Measurements from ENCODE around the gene LEF1.
"Not testable (repeated sequence)": the region's sequence is repeated elsewhere in the genome, so short reads cannot be mapped to it uniquely, and the experiment has no call there.

Gene LEF1

GRCh38 chr4:108029016-108029720 lies 139.6 kb downstream of the LEF1 start:
- DNase-seq = no peak

GRCh38 chr4:108024878-108025165 lies 143.9 kb downstream of the LEF1 start:
- DNase-seq = no peak

GRCh38 chr4:108024085-108024877 lies 144.5 kb downstream of the LEF1 start:
- DNase-seq = no peak

GRCh38 chr4:108018884-108019187 lies 149.9 kb downstream of the LEF1 start:
- DNase-seq = no peak

- peak; percentile 28 for DNase-seq
Measured at GRCh38 chr4:108018040-108018883, 150.5 kb downstream of the LEF1 start.

GRCh38 chr4:108013955-108014354 lies 154.8 kb downstream of the LEF1 start:
- DNase-seq = no peak

- DNase-seq = no peak
Measured at GRCh38 chr4:108013327-108013726, 155.4 kb downstream of the LEF1 start.

- DNase-seq = not testable (repeated sequence)
Measured at GRCh38 chr4:108012382-108012781, 156.3 kb downstream of the LEF1 start.

- peak; percentile 74 for DNase-seq
Measured at GRCh38 chr4:108010167-108010566, 158.6 kb downstream of the LEF1 start.

- DNase-seq = peak; percentile 72
Measured at GRCh38 chr4:108008721-108009120, 160.0 kb downstream of the LEF1 start.

- DNase-seq = no peak
Measured at GRCh38 chr4:108007984-108008383, 160.7 kb downstream of the LEF1 start.

GRCh38 chr4:108006361-108006760 lies 162.4 kb downstream of the LEF1 start:
- DNase-seq = no peak

GRCh38 chr4:108005807-108006206 lies 162.9 kb downstream of the LEF1 start:
- no peak for DNase-seq

- DNase-seq = no peak
Measured at GRCh38 chr4:108004646-108005045, 164.1 kb downstream of the LEF1 start.

GRCh38 chr4:108003982-108004515 lies 164.7 kb downstream of the LEF1 start:
- DNase-seq = no peak

- DNase-seq = no peak
Measured at GRCh38 chr4:108001540-108002135, 167.1 kb downstream of the LEF1 start.

- no peak for DNase-seq
Measured at GRCh38 chr4:107999932-108000539, 168.7 kb downstream of the LEF1 start.

GRCh38 chr4:107997794-107998193 lies 170.9 kb downstream of the LEF1 start:
- no peak for DNase-seq
